Hepatocyte (in vitro differentiated cells): ENCODE results near the gene WNK2. TPM values are rescaled to one million over a fixed set of nuclear protein-coding genes. Genes with fewer than 3 reads are reported as not detected.
A peak's percentile ranks its signal among the peaks of the same experiment; 100 is the strongest.

Experiments
- DNase-seq: peaks from one replicate; pipeline ENCODE4 v3.0.0-alpha.2; 2016; ENCODE audit warnings: low spot score
- H2AFZ ChIP-seq: fragments of 200-600 bp; sonication (generic); 2 replicates; pipeline ENCODE4 v1.6.0; 2016; ENCODE audit warnings: antibody characterized with exemption, mild to moderate bottlenecking
- H3K27ac ChIP-seq: fragments of 200-600 bp; sonication (generic); 2 replicates; pipeline ENCODE4 v1.5.1; 2016; ENCODE audit warnings: mild to moderate bottlenecking
- H3K27me3 ChIP-seq: fragments of 200-600 bp; sonication (generic); 2 replicates; pipeline ENCODE4 v1.6.1; 2016
- H3K36me3 ChIP-seq: fragments of 200-600 bp; sonication (generic); replicated peaks from 2 replicates; pipeline ENCODE4 v1.5.1; 2016; ENCODE audit warnings: low read depth; ENCODE audit not compliant: insufficient read depth
- H3K4me1 ChIP-seq: fragments of 200-600 bp; sonication (generic); 2 replicates; pipeline ENCODE4 v1.5.1; 2016; ENCODE audit warnings: mild to moderate bottlenecking, moderate library complexity; ENCODE audit not compliant: insufficient read depth
- H3K4me2 ChIP-seq: fragments of 200-600 bp; sonication (generic); 2 replicates; pipeline ENCODE4 v1.6.0; 2016
- H3K4me3 ChIP-seq: fragments of 200-600 bp; sonication (generic); 2 replicates; pipeline ENCODE4 v1.5.1; 2016; ENCODE audit warnings: mild to moderate bottlenecking
- H3K79me2 ChIP-seq: fragments of 200-600 bp; sonication (generic); 2 replicates; pipeline ENCODE4 v1.6.0; 2017; ENCODE audit warnings: mild to moderate bottlenecking
- H3K9me2 ChIP-seq: fragments of 200-600 bp; sonication (generic); replicated peaks from 2 replicates; pipeline ENCODE4 v1.6.0; 2017; ENCODE audit warnings: mild to moderate bottlenecking; ENCODE audit not compliant: insufficient read depth
- H3K9me3 ChIP-seq: fragments of 200-600 bp; sonication (generic); 2 replicates; pipeline ENCODE4 v1.5.1; 2016; ENCODE audit warnings: low read depth, mild to moderate bottlenecking
- H4K20me1 ChIP-seq: fragments of 200-600 bp; sonication (generic); 2 replicates; pipeline ENCODE4 v1.6.0; 2016; ENCODE audit warnings: mild to moderate bottlenecking; ENCODE audit not compliant: insufficient read depth, poor library complexity, severe bottlenecking
- EZH2 ChIP-seq: fragments of 200-600 bp; sonication (generic); IDR thresholded peaks from 2 replicates; pipeline ENCODE4 v1.6.1; 2016; ENCODE audit warnings: antibody characterized with exemption, mild to moderate bottlenecking, borderline replicate concordance
- EZH2phosphoT487 ChIP-seq: fragments of 200-600 bp; sonication (generic); IDR thresholded peaks from one replicate; pipeline ENCODE4 v1.6.1; 2018; ENCODE audit warnings: antibody characterized with exemption, mild to moderate bottlenecking, low read depth, moderate library complexity; ENCODE audit not compliant: unreplicated experiment, severe bottlenecking
- whole genome bisulfite sequencing: methylation state at CpG from one replicate; pipeline ENCODE4 v1.1.6; 2016; ENCODE audit warnings: low lambda C conversion rate; ENCODE audit errors: missing lambda C conversion rate; 5-methylcytosine and 5-hydroxymethylcytosine counted together
- polyA plus RNA-seq: library from polyadenylated mRNA; unstranded; fragments of >200 nt; fragmentation: Nextera tagmentation; extraction: Ambion mirVana; gene quantifications from 2 replicates; pipeline ENCODE4 v1.2.1, GENCODE V29; 2016
- total RNA-seq: library from RNA; depleted of rRNA; stranded (reverse); fragments of >200 nt; gene quantifications from 2 replicates; pipeline ENCODE4 v1.2.3, GENCODE V29; 2014
- TF ChIP-seq, protein P1 (sequence below): fragments of 200-600 bp; sonication (generic); IDR thresholded peaks from 2 replicates; pipeline ENCODE4 v1.5.1; 2016; ENCODE audit warnings: antibody characterized with exemption, mild to moderate bottlenecking; ENCODE audit not compliant: poor library complexity

The WNK2 gene
- total and polyA plus RNA-seq, 2 experiments from 2014 or later, result 8.9 to 13.5 TPM

DNA sequence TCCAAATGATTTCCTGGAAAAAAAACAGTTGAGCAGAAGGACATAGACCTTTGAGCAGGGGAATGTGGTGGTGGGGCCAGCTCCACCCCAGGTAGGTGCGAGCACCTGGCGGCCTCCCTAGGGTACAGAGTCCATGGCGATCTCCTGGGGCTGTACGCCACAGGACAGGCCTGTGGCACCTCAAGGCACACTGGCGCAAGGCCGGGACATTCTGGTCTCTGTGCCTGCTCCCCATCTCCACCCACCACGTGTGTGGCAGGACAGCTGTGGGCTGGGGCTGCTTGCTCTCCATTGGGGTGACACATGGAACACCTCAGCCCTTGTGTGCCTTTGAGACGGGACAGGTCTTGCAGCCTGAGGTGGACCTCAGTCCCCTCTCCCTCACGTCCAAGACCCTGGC is 25.2 kb downstream of the WNK2 start:
- Histone ChIP-seq H3K4me3 (no peak overlapping the region), H3K27me3 (no peaks in the 10 kb centered on the region), H2AFZ (no peak overlapping the region), H3K79me2 (no peaks in the 10 kb centered on the region), H3K9me2 (no peaks in the 10 kb centered on the region), H4K20me1 (no peaks in the 10 kb centered on the region), H3K4me2 (peak overlapping the region; percentile 57), H3K27ac (peak overlapping the region; percentile 93), H3K36me3 (no peaks in the 10 kb centered on the region), H3K9me3 (no peaks in the 10 kb centered on the region), H3K4me1 (peaks cover 27% of the 10 kb centered on the region)
- 76% methylated on average over 9 of the region's 9 CpGs for WGBS
- peak; percentile 61 for DNase-seq
- TF ChIP-seq EZH2phosphoT487, result no peak
- TF ChIP-seq, protein P1, sequence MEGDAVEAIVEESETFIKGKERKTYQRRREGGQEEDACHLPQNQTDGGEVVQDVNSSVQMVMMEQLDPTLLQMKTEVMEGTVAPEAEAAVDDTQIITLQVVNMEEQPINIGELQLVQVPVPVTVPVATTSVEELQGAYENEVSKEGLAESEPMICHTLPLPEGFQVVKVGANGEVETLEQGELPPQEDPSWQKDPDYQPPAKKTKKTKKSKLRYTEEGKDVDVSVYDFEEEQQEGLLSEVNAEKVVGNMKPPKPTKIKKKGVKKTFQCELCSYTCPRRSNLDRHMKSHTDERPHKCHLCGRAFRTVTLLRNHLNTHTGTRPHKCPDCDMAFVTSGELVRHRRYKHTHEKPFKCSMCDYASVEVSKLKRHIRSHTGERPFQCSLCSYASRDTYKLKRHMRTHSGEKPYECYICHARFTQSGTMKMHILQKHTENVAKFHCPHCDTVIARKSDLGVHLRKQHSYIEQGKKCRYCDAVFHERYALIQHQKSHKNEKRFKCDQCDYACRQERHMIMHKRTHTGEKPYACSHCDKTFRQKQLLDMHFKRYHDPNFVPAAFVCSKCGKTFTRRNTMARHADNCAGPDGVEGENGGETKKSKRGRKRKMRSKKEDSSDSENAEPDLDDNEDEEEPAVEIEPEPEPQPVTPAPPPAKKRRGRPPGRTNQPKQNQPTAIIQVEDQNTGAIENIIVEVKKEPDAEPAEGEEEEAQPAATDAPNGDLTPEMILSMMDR, result no peak
- TF ChIP-seq EZH2, result no peak

DNA sequence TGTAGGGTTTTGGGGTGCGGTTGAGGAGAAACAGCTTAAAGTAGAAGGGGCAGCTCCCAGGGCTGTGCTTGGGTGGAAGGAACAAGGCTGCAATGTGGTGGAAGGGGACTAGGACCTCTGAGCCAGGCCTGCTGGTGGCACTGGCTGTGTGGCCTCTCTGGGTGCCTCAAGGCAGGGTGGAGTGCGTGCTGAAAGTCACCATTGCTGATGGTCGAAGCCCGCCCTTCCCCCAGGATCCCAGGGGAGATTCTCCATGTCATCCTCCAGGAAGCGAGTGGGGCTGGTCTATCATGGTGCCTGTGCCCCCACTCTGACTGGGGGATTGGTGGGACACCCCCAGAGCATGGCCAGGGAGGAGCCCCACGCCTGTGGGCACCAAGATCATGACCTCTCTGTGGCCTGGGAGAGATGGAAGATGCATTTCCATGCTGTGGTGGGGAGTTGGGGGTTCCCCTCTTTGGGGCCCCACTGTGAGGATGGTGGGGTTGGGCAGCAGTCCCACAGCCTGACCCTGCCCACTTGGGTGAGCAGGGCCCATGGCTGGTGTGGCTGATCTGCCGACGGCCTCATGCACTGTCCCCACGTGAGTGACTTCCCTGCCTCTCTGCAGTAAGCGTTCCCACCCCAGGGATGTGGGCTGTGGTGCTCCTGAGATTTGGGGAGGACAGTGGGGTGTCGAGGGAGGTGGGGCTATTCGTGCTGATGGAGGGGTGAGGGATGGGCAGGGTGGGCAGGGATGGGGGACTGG is 25.8 kb downstream of the WNK2 start:
- peaks cover 27% of the 10 kb centered on the region for H3K4me1 ChIP-seq
- TF ChIP-seq, protein P1, result no peak
- TF ChIP-seq EZH2, result no peak
- no peak for TF ChIP-seq EZH2phosphoT487
- H3K27ac ChIP-seq, result peak overlapping the region; percentile 93
- no peaks in the 10 kb centered on the region for H3K79me2 ChIP-seq
- DNase-seq, result no peak
- no peaks in the 10 kb centered on the region for H4K20me1 ChIP-seq
- no peaks in the 10 kb centered on the region for H3K9me3 ChIP-seq
- H3K9me2 ChIP-seq, result no peaks in the 10 kb centered on the region
- H3K4me2 ChIP-seq, result no peak overlapping the region
- no peaks in the 10 kb centered on the region for H3K27me3 ChIP-seq
- H2AFZ ChIP-seq, result no peak overlapping the region
- 87% methylated on average over 12 of the region's 12 CpGs for WGBS
- H3K36me3 ChIP-seq, result no peaks in the 10 kb centered on the region
- no peak overlapping the region for H3K4me3 ChIP-seq

DNA sequence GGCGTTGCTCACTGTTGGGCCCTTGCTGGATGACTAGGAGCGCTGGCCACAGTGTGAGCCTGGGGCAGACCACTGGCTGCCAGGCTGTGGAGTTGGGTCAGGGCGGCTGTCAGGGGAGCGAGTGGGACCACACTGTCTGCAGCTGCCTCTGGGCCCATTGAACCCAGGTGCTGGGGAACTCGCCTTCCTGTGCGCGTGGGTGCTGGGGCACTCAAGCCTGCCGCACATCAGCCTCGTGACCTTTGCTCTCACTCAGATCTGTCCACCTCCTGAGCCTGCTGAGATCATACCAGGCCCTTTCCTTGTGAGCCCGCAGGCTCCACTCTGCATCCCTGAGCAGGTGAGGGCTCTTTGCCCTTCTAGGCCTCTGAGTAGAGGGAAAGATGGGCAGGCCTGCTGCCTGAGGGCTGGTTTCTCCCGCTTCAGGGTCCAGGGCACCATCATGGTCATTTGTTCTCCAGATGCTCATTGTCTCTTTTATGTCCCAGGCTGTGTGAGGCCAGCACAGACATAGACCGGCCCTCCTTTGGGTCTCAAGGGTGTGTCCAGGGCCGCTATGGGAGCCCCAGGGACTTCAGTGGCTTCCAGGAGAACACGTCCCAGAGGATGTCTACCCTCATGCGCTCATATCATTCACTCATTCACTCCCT is 26.5 kb downstream of the WNK2 start:
- peaks cover 21% of the 10 kb centered on the region for H3K4me1 ChIP-seq

More for the DNA sequence above, 26.5 kb downstream of the WNK2 start:
- peak overlapping the region; percentile 93 for H3K27ac ChIP-seq
- H3K4me2 ChIP-seq, result no peak overlapping the region
- WGBS, result 92% methylated on average over 13 of the region's 15 CpGs
- peak; percentile 44 for DNase-seq
- H3K9me3 ChIP-seq, result no peaks in the 10 kb centered on the region
- no peaks in the 10 kb centered on the region for H3K27me3 ChIP-seq
- H3K36me3 ChIP-seq, result no peaks in the 10 kb centered on the region
- no peak overlapping the region for H3K4me3 ChIP-seq
- TF ChIP-seq EZH2 (no peak), EZH2phosphoT487 (no peak)
- TF ChIP-seq, protein P1, result no peak
- no peaks in the 10 kb centered on the region for H3K79me2 ChIP-seq
- no peak overlapping the region for H2AFZ ChIP-seq
- H3K9me2 ChIP-seq, result no peaks in the 10 kb centered on the region
- no peaks in the 10 kb centered on the region for H4K20me1 ChIP-seq
